NCI-H1694 (cell line): ENCODE measurements around the gene PACSIN1.

Experiments used
- DNase-seq: peaks from one replicate; lab custom pipeline; 2025; lab: John Stamatoyannopoulos, UW

PACSIN1 gene

GRCh38 chr6:34562350-34562749 is 96.5 kb downstream of the PACSIN1 start:
- no peak for DNase-seq

GRCh38 chr6:34562861-34563512 is 97.1 kb downstream of the PACSIN1 start:
- no peak for DNase-seq

GRCh38 chr6:34563513-34563870 is 97.6 kb downstream of the PACSIN1 start:
- DNase-seq, result no peak

GRCh38 chr6:34564181-34564580 is 98.3 kb downstream of the PACSIN1 start:
- DNase-seq, result no peak

- DNase-seq, result no peak
Measured at GRCh38 chr6:34565722-34566137, 99.9 kb downstream of the PACSIN1 start.

GRCh38 chr6:34566830-34567546 is 101.1 kb downstream of the PACSIN1 start:
- DNase-seq, result no peak

- no peak for DNase-seq
Measured at GRCh38 chr6:34568341-34569201, 102.7 kb downstream of the PACSIN1 start.

GRCh38 chr6:34569361-34569973 is 103.6 kb downstream of the PACSIN1 start:
- DNase-seq, result no peak

GRCh38 chr6:34570066-34570833 is 104.4 kb downstream of the PACSIN1 start:
- DNase-seq, result no peak

GRCh38 chr6:34571388-34571787 is 105.5 kb downstream of the PACSIN1 start:
- no peak for DNase-seq

GRCh38 chr6:34572021-34572420 is 106.1 kb downstream of the PACSIN1 start:
- DNase-seq, result no peak

- no peak for DNase-seq
Measured at GRCh38 chr6:34572585-34572984, 106.7 kb downstream of the PACSIN1 start.

- no peak for DNase-seq
Measured at GRCh38 chr6:34573567-34574183, 107.8 kb downstream of the PACSIN1 start.

- no peak for DNase-seq
Measured at GRCh38 chr6:34574647-34575293, 108.9 kb downstream of the PACSIN1 start.

GRCh38 chr6:34575326-34575725 is 109.5 kb downstream of the PACSIN1 start:
- no peak for DNase-seq

- DNase-seq, result no peak
Measured at GRCh38 chr6:34576286-34576955, 110.5 kb downstream of the PACSIN1 start.

GRCh38 chr6:34578445-34579262 is 112.8 kb downstream of the PACSIN1 start:
- no peak for DNase-seq

- DNase-seq, result no peak
Measured at GRCh38 chr6:34580707-34581560, 115.1 kb downstream of the PACSIN1 start.
